ENCODE results near the gene TCF4.
A peak's percentile ranks its signal among the peaks of the same experiment; 100 is the strongest.

The TCF4 gene

GRCh38 chr18:55510809-55511208, 77.2 kb downstream of the TCF4 start:
- no peak overlapping the region for H3K9ac ChIP-seq (ENCODE audit: low read length)
- DNase-seq = no peak
- no peak overlapping the region for H3K27ac ChIP-seq (ENCODE audit: low read length)
- no peaks in the 10 kb centered on the region for H3K4me1 ChIP-seq (ENCODE audit: low read length)
- no peaks in the 10 kb centered on the region for H3F3A ChIP-seq (ENCODE audit: insufficient read depth, low read length)
- no peaks in the 10 kb centered on the region for H3K9me2 ChIP-seq (replicated peaks; ENCODE audit: insufficient read depth, low read length)
- TF ChIP-seq EZH2phosphoT487 (IDR thresholded peaks at IDR 0.05; ENCODE audit: low read length) (no peak), EZH2 (optimal IDR thresholded peaks at IDR 0.05; ENCODE audit: low read depth, low read length) (no peak), CTCF (IDR thresholded peaks at IDR 0.05; ENCODE audit: low read length) (no peak)
- no peaks in the 10 kb centered on the region for H3K36me3 ChIP-seq (replicated peaks; ENCODE audit: insufficient read depth, low read length)
- H3K27me3 ChIP-seq (replicated peaks; ENCODE audit: insufficient read depth, low read length) = no peaks in the 10 kb centered on the region
- no peaks in the 10 kb centered on the region for H3K79me2 ChIP-seq (ENCODE audit: low read length)
- no peaks in the 10 kb centered on the region for H3K9me3 ChIP-seq (replicated peaks; ENCODE audit: insufficient read depth, low read length)
- H3K4me2 ChIP-seq (ENCODE audit: low read depth, low read length) = no peak overlapping the region
- H3K4me3 ChIP-seq (ENCODE audit: low read length) = no peak overlapping the region
- no peak overlapping the region for H2AFZ ChIP-seq (ENCODE audit: low read length)
- H4K20me1 ChIP-seq (ENCODE audit: insufficient read depth, low read length) = no peaks in the 10 kb centered on the region

GRCh38 chr18:55509631-55510324, 78.2 kb downstream of the TCF4 start:
- Histone ChIP-seq H3K4me1 (ENCODE audit: low read length) (no peaks in the 10 kb centered on the region), H3K4me3 (ENCODE audit: low read length) (no peak overlapping the region), H3K27me3 (replicated peaks; ENCODE audit: insufficient read depth, low read length) (no peaks in the 10 kb centered on the region), H2AFZ (ENCODE audit: low read length) (0 out of 2 replicates have a peak overlapping the region, but pooled peaks have one; percentile 2), H3K79me2 (ENCODE audit: low read length) (no peaks in the 10 kb centered on the region), H3K9ac (ENCODE audit: low read length) (no peak overlapping the region; the same call in 1 of the 2 replicates), H3K36me3 (replicated peaks; ENCODE audit: insufficient read depth, low read length) (no peaks in the 10 kb centered on the region), H3K27ac (ENCODE audit: low read length) (peak overlapping the region; percentile 21; the same call in 1 of the 2 replicates), H3K9me2 (replicated peaks; ENCODE audit: insufficient read depth, low read length) (no peaks in the 10 kb centered on the region), H3F3A (ENCODE audit: insufficient read depth, low read length) (no peaks in the 10 kb centered on the region), H4K20me1 (ENCODE audit: insufficient read depth, low read length) (no peaks in the 10 kb centered on the region), H3K9me3 (replicated peaks; ENCODE audit: insufficient read depth, low read length) (no peaks in the 10 kb centered on the region), H3K4me2 (ENCODE audit: low read depth, low read length) (peak overlapping the region; percentile 14; the same call in 1 of the 2 replicates)
- DNase-seq = peak; percentile 16
- TF ChIP-seq EZH2 (optimal IDR thresholded peaks at IDR 0.05; ENCODE audit: low read depth, low read length) (no peak), EZH2phosphoT487 (IDR thresholded peaks at IDR 0.05; ENCODE audit: low read length) (no peak), CTCF (IDR thresholded peaks at IDR 0.05; ENCODE audit: low read length) (no peak)

- Histone ChIP-seq H2AFZ (ENCODE audit: low read length) (no peak overlapping the region), H3K27ac (ENCODE audit: low read length) (no peak overlapping the region), H3K9me3 (replicated peaks; ENCODE audit: insufficient read depth, low read length) (no peaks in the 10 kb centered on the region), H3K4me2 (ENCODE audit: low read depth, low read length) (no peak overlapping the region), H3K4me3 (ENCODE audit: low read length) (no peak overlapping the region), H3K9me2 (replicated peaks; ENCODE audit: insufficient read depth, low read length) (no peaks in the 10 kb centered on the region), H3K36me3 (replicated peaks; ENCODE audit: insufficient read depth, low read length) (no peaks in the 10 kb centered on the region), H4K20me1 (ENCODE audit: insufficient read depth, low read length) (no peaks in the 10 kb centered on the region), H3K79me2 (ENCODE audit: low read length) (no peaks in the 10 kb centered on the region), H3K4me1 (ENCODE audit: low read length) (no peaks in the 10 kb centered on the region), H3K27me3 (replicated peaks; ENCODE audit: insufficient read depth, low read length) (no peaks in the 10 kb centered on the region), H3F3A (ENCODE audit: insufficient read depth, low read length) (no peaks in the 10 kb centered on the region), H3K9ac (ENCODE audit: low read length) (no peak overlapping the region)
- TF ChIP-seq CTCF (IDR thresholded peaks at IDR 0.05; ENCODE audit: low read length) (no peak), EZH2phosphoT487 (IDR thresholded peaks at IDR 0.05; ENCODE audit: low read length) (no peak), EZH2 (optimal IDR thresholded peaks at IDR 0.05; ENCODE audit: low read depth, low read length) (no peak)
- DNase-seq = no peak
Measured at GRCh38 chr18:55508651-55509050, 79.3 kb downstream of the TCF4 start.
